Hepatocyte (in vitro differentiated cells): ENCODE measurements around the gene RAMP3. TPM values are rescaled to one million over a fixed set of nuclear protein-coding genes. Genes with fewer than 3 reads are reported as not detected.

Source experiments
- DNase-seq: peaks from one replicate; pipeline ENCODE4 v3.0.0-alpha.2; 2016; ENCODE audit warnings: low spot score
- H2AFZ ChIP-seq: fragments of 200-600 bp; sonication (generic); 2 replicates; pipeline ENCODE4 v1.6.0; 2016; ENCODE audit warnings: antibody characterized with exemption, mild to moderate bottlenecking
- H3K27ac ChIP-seq: fragments of 200-600 bp; sonication (generic); 2 replicates; pipeline ENCODE4 v1.5.1; 2016; ENCODE audit warnings: mild to moderate bottlenecking
- H3K27me3 ChIP-seq: fragments of 200-600 bp; sonication (generic); 2 replicates; pipeline ENCODE4 v1.6.1; 2016
- H3K36me3 ChIP-seq: fragments of 200-600 bp; sonication (generic); replicated peaks from 2 replicates; pipeline ENCODE4 v1.5.1; 2016; ENCODE audit warnings: low read depth; ENCODE audit not compliant: insufficient read depth
- H3K4me1 ChIP-seq: fragments of 200-600 bp; sonication (generic); 2 replicates; pipeline ENCODE4 v1.5.1; 2016; ENCODE audit warnings: mild to moderate bottlenecking, moderate library complexity; ENCODE audit not compliant: insufficient read depth
- H3K4me2 ChIP-seq: fragments of 200-600 bp; sonication (generic); 2 replicates; pipeline ENCODE4 v1.6.0; 2016
- H3K4me3 ChIP-seq: fragments of 200-600 bp; sonication (generic); 2 replicates; pipeline ENCODE4 v1.5.1; 2016; ENCODE audit warnings: mild to moderate bottlenecking
- H3K79me2 ChIP-seq: fragments of 200-600 bp; sonication (generic); 2 replicates; pipeline ENCODE4 v1.6.0; 2017; ENCODE audit warnings: mild to moderate bottlenecking
- H3K9me2 ChIP-seq: fragments of 200-600 bp; sonication (generic); replicated peaks from 2 replicates; pipeline ENCODE4 v1.6.0; 2017; ENCODE audit warnings: mild to moderate bottlenecking; ENCODE audit not compliant: insufficient read depth
- H3K9me3 ChIP-seq: fragments of 200-600 bp; sonication (generic); 2 replicates; pipeline ENCODE4 v1.5.1; 2016; ENCODE audit warnings: low read depth, mild to moderate bottlenecking
- H4K20me1 ChIP-seq: fragments of 200-600 bp; sonication (generic); 2 replicates; pipeline ENCODE4 v1.6.0; 2016; ENCODE audit warnings: mild to moderate bottlenecking; ENCODE audit not compliant: insufficient read depth, poor library complexity, severe bottlenecking
- CTCF ChIP-seq: fragments of 200-600 bp; sonication (generic); IDR thresholded peaks from 2 replicates; pipeline ENCODE4 v1.5.1; 2016; ENCODE audit warnings: antibody characterized with exemption, mild to moderate bottlenecking; ENCODE audit not compliant: poor library complexity
- EZH2 ChIP-seq: fragments of 200-600 bp; sonication (generic); IDR thresholded peaks from 2 replicates; pipeline ENCODE4 v1.6.1; 2016; ENCODE audit warnings: antibody characterized with exemption, mild to moderate bottlenecking, borderline replicate concordance
- EZH2phosphoT487 ChIP-seq: fragments of 200-600 bp; sonication (generic); IDR thresholded peaks from one replicate; pipeline ENCODE4 v1.6.1; 2018; ENCODE audit warnings: antibody characterized with exemption, mild to moderate bottlenecking, low read depth, moderate library complexity; ENCODE audit not compliant: unreplicated experiment, severe bottlenecking
- WGBS: methylation state at CpG from one replicate; pipeline ENCODE4 v1.1.6; 2016; ENCODE audit warnings: low lambda C conversion rate; ENCODE audit errors: missing lambda C conversion rate; 5-methylcytosine and 5-hydroxymethylcytosine counted together
- polyA plus RNA-seq: library from polyadenylated mRNA; unstranded; fragments of >200 nt; fragmentation: Nextera tagmentation; extraction: Ambion mirVana; gene quantifications from 2 replicates; pipeline ENCODE4 v1.2.1, GENCODE V29; 2016
- total RNA-seq: library from RNA; depleted of rRNA; stranded (reverse); fragments of >200 nt; gene quantifications from 2 replicates; pipeline ENCODE4 v1.2.3, GENCODE V29; 2014

Gene RAMP3
- total and polyA plus RNA-seq, 2 experiments from 2014 or later = not detected

- H3K4me3 ChIP-seq = no peak overlapping the region
- no peak overlapping the region for H3K4me2 ChIP-seq
- H3K9me2 ChIP-seq = no peaks in the 10 kb centered on the region
- H3K27me3 ChIP-seq = no peaks in the 10 kb centered on the region
- no peaks in the 10 kb centered on the region for H3K36me3 ChIP-seq
- no peaks in the 10 kb centered on the region for H3K9me3 ChIP-seq
- TF ChIP-seq CTCF (no peak), EZH2 (no peak), EZH2phosphoT487 (no peak)
- no peaks in the 10 kb centered on the region for H3K4me1 ChIP-seq
- H4K20me1 ChIP-seq = no peaks in the 10 kb centered on the region
- no peak overlapping the region for H2AFZ ChIP-seq
- no peak for DNase-seq
- no peaks in the 10 kb centered on the region for H3K79me2 ChIP-seq
- 90% methylated on average over 7 of the region's 8 CpGs for WGBS
- H3K27ac ChIP-seq = no peak overlapping the region
Measured at GRCh38 chr7:45132708-45133320, 24.8 kb upstream of the RAMP3 start.

GRCh38 chr7:45133352-45133751, 24.2 kb upstream of the RAMP3 start:
- H3K27me3 ChIP-seq = no peaks in the 10 kb centered on the region
- 89% methylated on average over 4 of the region's 4 CpGs for WGBS
- TF ChIP-seq CTCF (no peak), EZH2 (no peak), EZH2phosphoT487 (no peak)

GRCh38 chr7:45133877-45134276, 23.7 kb upstream of the RAMP3 start:
- no peak for DNase-seq
- TF ChIP-seq EZH2 = no peak
- TF ChIP-seq EZH2phosphoT487 = no peak
- no peaks in the 10 kb centered on the region for H3K9me2 ChIP-seq
- H3K36me3 ChIP-seq = no peaks in the 10 kb centered on the region
- H3K9me3 ChIP-seq = no peaks in the 10 kb centered on the region
- no peak overlapping the region for H3K27ac ChIP-seq
- no peaks in the 10 kb centered on the region for H4K20me1 ChIP-seq
- no peak overlapping the region for H2AFZ ChIP-seq
- H3K27me3 ChIP-seq = no peaks in the 10 kb centered on the region
- no peaks in the 10 kb centered on the region for H3K79me2 ChIP-seq
- 89% methylated on average over 7 of the region's 7 CpGs for WGBS
- no peak overlapping the region for H3K4me2 ChIP-seq
- no peak overlapping the region for H3K4me3 ChIP-seq
- H3K4me1 ChIP-seq = no peaks in the 10 kb centered on the region

More at GRCh38 chr7:45133352-45133751, 24.2 kb upstream of the RAMP3 start:
- no peaks in the 10 kb centered on the region for H3K4me1 ChIP-seq
- H3K9me3 ChIP-seq = no peaks in the 10 kb centered on the region
- no peak overlapping the region for H3K4me3 ChIP-seq
- H3K4me2 ChIP-seq = no peak overlapping the region
- no peaks in the 10 kb centered on the region for H3K36me3 ChIP-seq
- no peak overlapping the region for H3K27ac ChIP-seq
- H4K20me1 ChIP-seq = no peaks in the 10 kb centered on the region
- H3K9me2 ChIP-seq = no peaks in the 10 kb centered on the region
- DNase-seq = no peak
- no peaks in the 10 kb centered on the region for H3K79me2 ChIP-seq
- H2AFZ ChIP-seq = no peak overlapping the region

GRCh38 chr7:45136106-45137060, 21.2 kb upstream of the RAMP3 start:
- peak; percentile 95 for TF ChIP-seq CTCF
- TF ChIP-seq EZH2 = no peak

More at GRCh38 chr7:45136106-45137060, 21.2 kb upstream of the RAMP3 start:
- no peaks in the 10 kb centered on the region for H3K79me2 ChIP-seq
- H3K4me2 ChIP-seq = no peak overlapping the region
- peak; percentile 83 for DNase-seq
- no peaks in the 10 kb centered on the region for H3K9me2 ChIP-seq
- H2AFZ ChIP-seq = no peak overlapping the region
- H4K20me1 ChIP-seq = no peaks in the 10 kb centered on the region
- H3K4me1 ChIP-seq = no peaks in the 10 kb centered on the region
- no peak overlapping the region for H3K27ac ChIP-seq
- WGBS = 50% methylated on average over 9 of the region's 9 CpGs
- H3K9me3 ChIP-seq = no peaks in the 10 kb centered on the region
- no peak overlapping the region for H3K4me3 ChIP-seq
- H3K36me3 ChIP-seq = no peaks in the 10 kb centered on the region
- H3K27me3 ChIP-seq = no peaks in the 10 kb centered on the region
